NCI-H1930 (cell line): ENCODE measurements around the gene PCID2.
A peak's percentile ranks its signal among the peaks of the same experiment; 100 is the strongest.
"Not testable (repeated sequence)": the region's sequence is repeated elsewhere in the genome, so short reads cannot be mapped to it uniquely, and the experiment has no call there.

Experiments used
- DNase-seq, 2 experiments: peaks; one replicate each; lab custom pipeline; 2025; lab: John Stamatoyannopoulos, UW

PCID2 gene

GRCh38 chr13:113166266-113166665 lies 42.2 kb downstream of the PCID2 start:
- DNase-seq = no peak

- DNase-seq = no peak
Observed at GRCh38 chr13:113164492-113164891, 44.0 kb downstream of the PCID2 start.

GRCh38 chr13:113162783-113163685 lies 45.4 kb downstream of the PCID2 start:
- no peak for DNase-seq

- not testable (repeated sequence) for DNase-seq
Observed at GRCh38 chr13:113161975-113162374, 46.5 kb downstream of the PCID2 start.

- no peak for DNase-seq
Observed at GRCh38 chr13:113161433-113161832, 47.0 kb downstream of the PCID2 start.

- no peak for DNase-seq
Observed at GRCh38 chr13:113160983-113161382, 47.5 kb downstream of the PCID2 start.

- no peak for DNase-seq
Observed at GRCh38 chr13:113159701-113160100, 48.8 kb downstream of the PCID2 start.

GRCh38 chr13:113158946-113159345 lies 49.5 kb downstream of the PCID2 start:
- no peak for DNase-seq

GRCh38 chr13:113157929-113158747 lies 50.3 kb downstream of the PCID2 start, which contains the start of gene PROZ:
PROZ (plus strand) TSS chr13:113158648; CDS start chr13:113158661, 13 bp downstream.
- no peak for DNase-seq

- DNase-seq = no peak
Observed at GRCh38 chr13:113157206-113157928, 51.1 kb downstream of the PCID2 start.

GRCh38 chr13:113155982-113156655 lies 52.4 kb downstream of the PCID2 start:
- no peak for DNase-seq

- DNase-seq = no peak
Observed at GRCh38 chr13:113155201-113155600, 53.3 kb downstream of the PCID2 start.

GRCh38 chr13:113153810-113154748 lies 54.4 kb downstream of the PCID2 start:
- DNase-seq = peak; percentile 69 to 79

GRCh38 chr13:113152984-113153809 lies 55.3 kb downstream of the PCID2 start:
- no peak for DNase-seq

- DNase-seq = no peak
Observed at GRCh38 chr13:113152691-113152983, 55.8 kb downstream of the PCID2 start.

- DNase-seq = no peak
Observed at GRCh38 chr13:113151745-113152690, 56.5 kb downstream of the PCID2 start.

GRCh38 chr13:113150550-113151365 lies 57.7 kb downstream of the PCID2 start:
- no peak for DNase-seq
